Coronary artery (tissue), 2 donors: ENCODE data around the gene USP30.
A peak's percentile ranks its signal among the peaks of the same experiment; 100 is the strongest.

Experiments used
- DNase-seq: peaks from one replicate; pipeline ENCODE4 v3.0.0-alpha.2; 2017; ENCODE audit warnings: low spot score
- H3K27ac ChIP-seq, 2 donors: fragments of 200-600 bp; sonication (generic); one replicate each; pipeline ENCODE4 v1.5.1; 2016 to 2019
- H3K4me3 ChIP-seq: fragments of 200-600 bp; sonication (generic); 2 replicates; pipeline ENCODE4 v1.5.1; 2016; ENCODE audit warnings: mild to moderate bottlenecking, moderate library complexity
- TF ChIP-seq, protein P1 (sequence below): fragments of 200-600 bp; sonication (generic); IDR thresholded peaks from one replicate; pipeline ENCODE4 v1.5.1; 2019; ENCODE audit warnings: antibody characterized with exemption

The USP30 gene, protein sequence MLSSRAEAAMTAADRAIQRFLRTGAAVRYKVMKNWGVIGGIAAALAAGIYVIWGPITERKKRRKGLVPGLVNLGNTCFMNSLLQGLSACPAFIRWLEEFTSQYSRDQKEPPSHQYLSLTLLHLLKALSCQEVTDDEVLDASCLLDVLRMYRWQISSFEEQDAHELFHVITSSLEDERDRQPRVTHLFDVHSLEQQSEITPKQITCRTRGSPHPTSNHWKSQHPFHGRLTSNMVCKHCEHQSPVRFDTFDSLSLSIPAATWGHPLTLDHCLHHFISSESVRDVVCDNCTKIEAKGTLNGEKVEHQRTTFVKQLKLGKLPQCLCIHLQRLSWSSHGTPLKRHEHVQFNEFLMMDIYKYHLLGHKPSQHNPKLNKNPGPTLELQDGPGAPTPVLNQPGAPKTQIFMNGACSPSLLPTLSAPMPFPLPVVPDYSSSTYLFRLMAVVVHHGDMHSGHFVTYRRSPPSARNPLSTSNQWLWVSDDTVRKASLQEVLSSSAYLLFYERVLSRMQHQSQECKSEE

DNA sequence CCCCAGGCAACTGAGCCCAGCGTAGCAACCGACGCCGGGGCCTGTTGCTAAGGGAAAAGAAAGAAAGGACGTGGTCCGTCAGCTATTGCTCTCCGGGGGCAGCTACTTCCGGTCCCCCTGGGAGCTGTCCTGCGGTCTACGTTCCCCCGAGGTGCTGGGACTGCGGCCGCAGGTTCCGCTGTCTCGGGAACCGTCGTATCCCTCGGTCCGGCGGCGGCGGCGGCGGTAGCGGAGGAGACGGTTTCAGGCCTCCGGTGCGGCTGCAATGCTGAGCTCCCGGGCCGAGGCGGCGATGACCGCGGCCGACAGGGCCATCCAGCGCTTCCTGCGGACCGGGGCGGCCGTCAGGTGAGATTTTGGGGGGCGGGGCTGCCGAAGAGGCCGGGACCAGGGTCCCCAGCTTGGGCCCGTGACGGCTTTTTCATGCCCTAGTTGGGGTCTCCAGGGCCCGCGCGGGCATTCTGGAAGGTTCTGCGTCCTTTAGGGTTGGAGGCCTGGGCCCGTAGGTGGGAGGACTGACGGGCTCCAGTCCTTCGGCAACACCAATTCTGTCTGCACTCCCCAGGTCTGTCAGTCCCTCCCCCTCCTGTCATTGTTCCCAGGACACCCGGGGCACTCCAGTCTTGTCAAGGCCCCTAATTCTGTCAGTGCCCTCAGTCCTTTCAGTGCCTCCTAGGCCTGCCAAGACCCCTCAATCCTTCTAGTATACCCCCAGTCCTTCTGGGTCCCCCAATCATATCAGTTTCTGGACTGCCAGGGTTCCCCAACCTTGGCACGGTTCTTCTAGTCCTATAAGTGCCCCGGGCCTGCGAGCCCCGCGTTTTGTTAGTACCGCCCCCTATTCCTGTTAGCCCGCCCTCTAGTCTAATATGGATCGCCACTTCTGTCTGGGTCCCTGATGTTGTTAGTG is at the start of gene USP30:
TSS of gene USP30 (plus strand) at position 163 of the 910 bp plus-strand sequence. CDS start at position 266, 103 bp downstream.
- TF ChIP-seq, protein P1, sequence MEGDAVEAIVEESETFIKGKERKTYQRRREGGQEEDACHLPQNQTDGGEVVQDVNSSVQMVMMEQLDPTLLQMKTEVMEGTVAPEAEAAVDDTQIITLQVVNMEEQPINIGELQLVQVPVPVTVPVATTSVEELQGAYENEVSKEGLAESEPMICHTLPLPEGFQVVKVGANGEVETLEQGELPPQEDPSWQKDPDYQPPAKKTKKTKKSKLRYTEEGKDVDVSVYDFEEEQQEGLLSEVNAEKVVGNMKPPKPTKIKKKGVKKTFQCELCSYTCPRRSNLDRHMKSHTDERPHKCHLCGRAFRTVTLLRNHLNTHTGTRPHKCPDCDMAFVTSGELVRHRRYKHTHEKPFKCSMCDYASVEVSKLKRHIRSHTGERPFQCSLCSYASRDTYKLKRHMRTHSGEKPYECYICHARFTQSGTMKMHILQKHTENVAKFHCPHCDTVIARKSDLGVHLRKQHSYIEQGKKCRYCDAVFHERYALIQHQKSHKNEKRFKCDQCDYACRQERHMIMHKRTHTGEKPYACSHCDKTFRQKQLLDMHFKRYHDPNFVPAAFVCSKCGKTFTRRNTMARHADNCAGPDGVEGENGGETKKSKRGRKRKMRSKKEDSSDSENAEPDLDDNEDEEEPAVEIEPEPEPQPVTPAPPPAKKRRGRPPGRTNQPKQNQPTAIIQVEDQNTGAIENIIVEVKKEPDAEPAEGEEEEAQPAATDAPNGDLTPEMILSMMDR: no peak
- Histone ChIP-seq H3K4me3 (peak within 1 kb of the TSS; percentile 87), H3K27ac (peak within 1 kb of the TSS; percentile 70 to 83)
- peak; percentile 85 for DNase-seq

DNA sequence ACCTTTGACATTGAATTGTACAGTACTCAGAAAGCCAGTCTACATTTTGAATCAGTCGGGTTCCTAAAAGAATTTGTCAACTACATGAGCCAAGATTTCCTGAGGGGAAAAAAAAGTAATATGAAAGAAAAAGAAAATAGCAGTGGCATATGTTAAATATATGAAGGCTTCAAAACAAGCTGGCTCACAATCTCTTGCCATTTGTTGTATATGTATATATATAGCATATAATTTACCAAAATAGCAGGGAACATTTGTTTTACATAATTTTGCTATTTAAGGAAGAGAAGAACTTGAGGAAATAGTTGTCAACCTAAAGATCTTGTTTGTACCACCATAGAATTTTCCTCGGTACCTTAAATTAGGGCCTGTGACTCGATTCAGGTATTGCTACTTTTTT is 48.4 kb upstream of the USP30 start:
- TF ChIP-seq, protein P1: no peak
- Histone ChIP-seq H3K27ac (no peak overlapping the region), H3K4me3 (no peak overlapping the region)
- DNase-seq: no peak

DNA sequence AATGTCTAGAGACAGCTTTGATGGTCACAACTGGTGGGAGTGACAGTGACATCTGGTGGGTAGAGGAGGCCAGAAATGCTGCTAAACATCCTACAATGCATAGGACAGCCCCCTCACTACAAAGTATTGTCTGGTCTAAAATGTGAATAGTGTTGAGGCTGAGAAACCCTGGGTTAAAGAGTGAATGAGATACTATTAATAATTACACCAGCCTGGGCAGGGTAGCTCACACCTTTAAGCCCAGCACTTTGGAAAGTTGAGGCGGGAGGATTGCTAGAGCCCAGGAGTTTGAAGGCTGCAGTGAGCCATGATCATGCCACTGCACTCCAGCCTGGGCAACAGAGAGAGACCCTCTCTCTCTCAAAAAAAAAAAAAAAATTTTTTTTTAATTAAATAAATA is 42.6 kb upstream of the USP30 start:
- TF ChIP-seq, protein P1: no peak
- H3K4me3 ChIP-seq: no peak overlapping the region
- no peak for DNase-seq
- no peak overlapping the region for H3K27ac ChIP-seq

DNA sequence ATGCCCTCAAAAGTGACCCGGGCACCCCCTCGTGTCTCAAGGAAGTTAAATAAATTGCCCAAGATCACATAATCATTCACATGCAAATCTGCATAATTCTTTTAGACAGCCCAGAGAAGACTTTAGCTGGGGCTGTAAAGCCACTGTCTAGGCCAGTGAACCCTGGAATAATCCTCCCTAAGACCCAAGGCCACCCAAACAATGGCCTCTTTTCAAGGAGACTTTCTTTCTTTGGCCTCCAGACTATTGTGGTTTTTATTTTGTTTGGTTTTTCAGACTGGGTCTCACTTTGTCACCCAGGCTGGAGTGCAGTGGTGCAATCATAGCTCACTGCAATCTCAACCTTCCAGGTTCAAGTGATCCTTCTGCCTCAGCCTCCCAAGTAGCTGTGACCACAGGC is 42.1 kb upstream of the USP30 start:
- no peak overlapping the region for H3K27ac ChIP-seq
- DNase-seq: no peak
- H3K4me3 ChIP-seq: no peak overlapping the region
- TF ChIP-seq, protein P1: no peak

DNA sequence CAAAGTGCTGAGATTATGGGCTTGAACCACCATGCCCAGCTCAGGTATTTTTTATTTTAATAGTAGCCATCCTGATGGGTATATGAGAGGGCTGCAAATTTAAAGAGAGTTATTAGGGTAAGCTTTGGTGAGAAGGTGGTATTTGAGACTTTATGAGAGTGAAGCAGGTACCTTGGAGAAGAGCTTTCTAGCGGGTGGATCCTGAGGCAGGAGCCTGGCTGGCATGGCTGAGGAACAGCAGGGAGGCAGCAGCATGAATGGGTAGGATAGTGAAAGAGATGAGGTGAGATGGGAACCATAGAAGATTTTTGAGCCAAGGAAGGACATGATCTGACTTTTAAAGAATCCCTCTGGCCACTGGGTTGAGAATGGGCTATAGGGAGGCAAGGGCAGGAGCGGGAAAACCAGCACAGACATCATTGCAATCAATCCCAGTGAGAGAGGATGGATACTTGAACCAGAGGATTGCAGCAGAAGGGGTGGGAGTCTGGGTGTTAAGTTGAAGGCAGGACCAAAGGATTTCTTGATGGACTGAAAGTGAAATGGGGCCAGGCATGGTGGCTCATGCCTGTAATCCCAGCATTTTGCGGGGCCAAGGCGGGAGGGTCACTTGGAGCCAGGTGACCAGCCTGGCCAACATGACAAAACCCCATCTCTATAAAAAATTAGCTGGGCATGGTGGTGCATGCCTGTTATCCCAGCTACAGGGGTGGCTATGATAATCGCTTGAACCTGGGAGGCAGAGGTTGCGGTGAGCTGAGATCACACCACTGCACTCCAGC is 37.2 kb upstream of the USP30 start:
- no peak for DNase-seq
- TF ChIP-seq, protein P1: no peak
- Histone ChIP-seq H3K27ac (no peak overlapping the region), H3K4me3 (no peak overlapping the region)

DNA sequence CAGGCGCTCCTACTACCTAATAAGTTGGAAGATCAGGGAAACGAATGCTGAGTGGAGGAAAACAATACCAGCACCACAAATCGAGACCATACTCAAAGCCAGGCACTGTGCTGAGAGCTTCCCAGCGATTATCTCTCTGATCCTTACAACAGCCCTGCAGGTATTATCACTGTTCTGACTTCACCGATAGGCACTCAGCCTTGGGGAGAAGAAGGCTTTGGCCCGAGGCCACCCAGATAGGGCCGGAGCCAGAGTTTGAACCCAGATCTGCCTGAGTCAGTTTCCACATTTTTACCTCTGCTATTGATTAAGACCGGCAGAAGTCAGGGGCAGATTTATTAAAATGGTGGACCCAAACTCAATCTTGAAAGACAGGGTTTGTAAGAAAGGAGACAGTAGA is 36.4 kb upstream of the USP30 start:
- Histone ChIP-seq H3K4me3 (no peak overlapping the region), H3K27ac (no peak overlapping the region)
- DNase-seq: no peak
- TF ChIP-seq, protein P1: no peak
